Neural cell (in vitro differentiated cells): ENCODE data around the gene IL4I1.

Source experiments
- EP300 ChIP-seq: fragments of 450-650 bp; conservative IDR thresholded peaks from 2 replicates; pipeline ENCODE4 v1.6.1; 2014; ENCODE audit warnings: antibody characterized with exemption, mild to moderate bottlenecking, moderate library complexity; ENCODE audit not compliant: poor library complexity, severe bottlenecking
- EZH2 ChIP-seq: fragments of 200-600, 300-800 bp; shearing (Covaris generic), sonication (generic); IDR thresholded peaks from 2 replicates; pipeline ENCODE4 v1.6.1; 2014; ENCODE audit warnings: antibody characterized with exemption, low read length, borderline replicate concordance, mild to moderate bottlenecking; ENCODE audit not compliant: insufficient read depth, poor library complexity, severe bottlenecking
- MXI1 ChIP-seq: fragments of 450-650 bp; conservative IDR thresholded peaks from 2 replicates; pipeline ENCODE4 v1.6.1; 2014; ENCODE audit warnings: antibody characterized with exemption, mild to moderate bottlenecking; ENCODE audit not compliant: poor library complexity, severe bottlenecking
- TAF1 ChIP-seq: IDR thresholded peaks from 2 replicates; pipeline ENCODE4 v1.6.1; 2012; ENCODE audit warnings: low read depth
- TF ChIP-seq, protein P1 (sequence below): fragments of 450-650 bp; IDR thresholded peaks from 2 replicates; pipeline ENCODE4 v1.5.1; 2014; ENCODE audit warnings: antibody characterized with exemption, mild to moderate bottlenecking, moderate library complexity; ENCODE audit not compliant: poor library complexity, severe bottlenecking
- TF ChIP-seq, protein P2 (sequence below): IDR thresholded peaks from 2 replicates; pipeline ENCODE4 v1.6.1; 2012; ENCODE audit warnings: borderline replicate concordance

DNA sequence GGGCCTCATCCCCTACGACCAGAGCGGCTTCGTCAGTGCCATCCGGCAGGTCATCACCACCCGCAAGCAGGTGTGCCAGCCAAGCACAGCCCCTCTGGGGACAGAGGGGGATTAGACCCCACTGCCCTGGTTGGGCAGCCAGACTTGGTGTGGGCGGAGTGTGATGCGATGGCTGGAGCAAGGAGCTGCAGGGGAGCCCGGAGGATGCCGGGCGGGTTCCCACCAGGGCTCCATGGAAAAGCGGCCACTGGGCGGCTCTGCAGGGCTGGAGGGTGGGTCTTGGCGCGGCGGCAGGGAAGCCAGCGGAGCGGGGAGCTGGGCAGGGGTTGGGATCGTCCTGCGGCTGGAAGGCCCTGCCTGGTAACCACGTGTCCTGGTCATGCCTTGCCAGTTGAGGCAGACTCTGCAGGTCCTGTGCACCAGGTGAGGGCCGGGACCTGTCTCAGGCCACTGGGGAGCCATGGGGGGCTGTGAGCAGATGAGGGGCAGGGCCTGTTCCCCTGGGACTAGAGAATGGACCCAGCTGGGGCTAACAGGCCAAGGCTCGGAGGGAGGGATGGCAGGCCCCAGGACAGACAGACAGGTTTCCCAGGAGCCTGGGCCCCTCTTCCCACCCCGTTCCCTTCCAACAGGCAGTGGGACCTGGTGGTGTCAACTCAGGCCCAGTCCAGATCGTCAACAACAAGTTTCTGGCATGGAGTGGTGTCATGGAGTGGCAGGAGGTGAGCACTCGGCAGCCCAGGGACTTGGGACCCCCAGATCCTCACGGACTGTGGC lies 39.4 kb downstream of the IL4I1 start:
- TF ChIP-seq, protein P1, sequence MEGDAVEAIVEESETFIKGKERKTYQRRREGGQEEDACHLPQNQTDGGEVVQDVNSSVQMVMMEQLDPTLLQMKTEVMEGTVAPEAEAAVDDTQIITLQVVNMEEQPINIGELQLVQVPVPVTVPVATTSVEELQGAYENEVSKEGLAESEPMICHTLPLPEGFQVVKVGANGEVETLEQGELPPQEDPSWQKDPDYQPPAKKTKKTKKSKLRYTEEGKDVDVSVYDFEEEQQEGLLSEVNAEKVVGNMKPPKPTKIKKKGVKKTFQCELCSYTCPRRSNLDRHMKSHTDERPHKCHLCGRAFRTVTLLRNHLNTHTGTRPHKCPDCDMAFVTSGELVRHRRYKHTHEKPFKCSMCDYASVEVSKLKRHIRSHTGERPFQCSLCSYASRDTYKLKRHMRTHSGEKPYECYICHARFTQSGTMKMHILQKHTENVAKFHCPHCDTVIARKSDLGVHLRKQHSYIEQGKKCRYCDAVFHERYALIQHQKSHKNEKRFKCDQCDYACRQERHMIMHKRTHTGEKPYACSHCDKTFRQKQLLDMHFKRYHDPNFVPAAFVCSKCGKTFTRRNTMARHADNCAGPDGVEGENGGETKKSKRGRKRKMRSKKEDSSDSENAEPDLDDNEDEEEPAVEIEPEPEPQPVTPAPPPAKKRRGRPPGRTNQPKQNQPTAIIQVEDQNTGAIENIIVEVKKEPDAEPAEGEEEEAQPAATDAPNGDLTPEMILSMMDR: no peak
- TF ChIP-seq MXI1: no peak
- no peak for TF ChIP-seq TAF1
- TF ChIP-seq EP300: no peak
- TF ChIP-seq, protein P2, sequence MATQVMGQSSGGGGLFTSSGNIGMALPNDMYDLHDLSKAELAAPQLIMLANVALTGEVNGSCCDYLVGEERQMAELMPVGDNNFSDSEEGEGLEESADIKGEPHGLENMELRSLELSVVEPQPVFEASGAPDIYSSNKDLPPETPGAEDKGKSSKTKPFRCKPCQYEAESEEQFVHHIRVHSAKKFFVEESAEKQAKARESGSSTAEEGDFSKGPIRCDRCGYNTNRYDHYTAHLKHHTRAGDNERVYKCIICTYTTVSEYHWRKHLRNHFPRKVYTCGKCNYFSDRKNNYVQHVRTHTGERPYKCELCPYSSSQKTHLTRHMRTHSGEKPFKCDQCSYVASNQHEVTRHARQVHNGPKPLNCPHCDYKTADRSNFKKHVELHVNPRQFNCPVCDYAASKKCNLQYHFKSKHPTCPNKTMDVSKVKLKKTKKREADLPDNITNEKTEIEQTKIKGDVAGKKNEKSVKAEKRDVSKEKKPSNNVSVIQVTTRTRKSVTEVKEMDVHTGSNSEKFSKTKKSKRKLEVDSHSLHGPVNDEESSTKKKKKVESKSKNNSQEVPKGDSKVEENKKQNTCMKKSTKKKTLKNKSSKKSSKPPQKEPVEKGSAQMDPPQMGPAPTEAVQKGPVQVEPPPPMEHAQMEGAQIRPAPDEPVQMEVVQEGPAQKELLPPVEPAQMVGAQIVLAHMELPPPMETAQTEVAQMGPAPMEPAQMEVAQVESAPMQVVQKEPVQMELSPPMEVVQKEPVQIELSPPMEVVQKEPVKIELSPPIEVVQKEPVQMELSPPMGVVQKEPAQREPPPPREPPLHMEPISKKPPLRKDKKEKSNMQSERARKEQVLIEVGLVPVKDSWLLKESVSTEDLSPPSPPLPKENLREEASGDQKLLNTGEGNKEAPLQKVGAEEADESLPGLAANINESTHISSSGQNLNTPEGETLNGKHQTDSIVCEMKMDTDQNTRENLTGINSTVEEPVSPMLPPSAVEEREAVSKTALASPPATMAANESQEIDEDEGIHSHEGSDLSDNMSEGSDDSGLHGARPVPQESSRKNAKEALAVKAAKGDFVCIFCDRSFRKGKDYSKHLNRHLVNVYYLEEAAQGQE: no peak
- no peak for TF ChIP-seq EZH2
